Neural progenitor cell (in vitro differentiated cells): Measurements from ENCODE around the gene RAB11FIP5. TPM values are rescaled to one million over a fixed set of nuclear protein-coding genes. Genes with fewer than 3 reads are reported as not detected.

Experiments
- DNase-seq: peaks from one replicate; pipeline ENCODE4 v3.0.0-alpha.2; 2016; ENCODE audit warnings: low spot score
- H2AFZ ChIP-seq: fragments of 200-600 bp; sonication (generic); replicated peaks from 2 replicates; pipeline ENCODE4 v1.6.1; 2016; ENCODE audit warnings: antibody characterized with exemption
- H3F3A ChIP-seq: fragments of 200-600 bp; sonication (generic); 2 replicates; pipeline ENCODE4 v1.6.1; 2016; ENCODE audit warnings: antibody characterized with exemption, low read depth
- H3K27ac ChIP-seq: fragments of 200-600 bp; sonication (generic); 2 replicates; pipeline ENCODE4 v1.5.1; 2016; ENCODE audit warnings: mild to moderate bottlenecking
- H3K27me3 ChIP-seq: fragments of 200-600 bp; sonication (generic); 2 replicates; pipeline ENCODE4 v1.6.1; 2016; ENCODE audit warnings: mild to moderate bottlenecking, moderate library complexity
- H3K36me3 ChIP-seq: fragments of 200-600 bp; sonication (generic); 2 replicates; pipeline ENCODE4 v1.5.1; 2016
- H3K4me1 ChIP-seq: fragments of 200-600 bp; sonication (generic); 2 replicates; pipeline ENCODE4 v1.6.1; 2016; ENCODE audit warnings: mixed run types
- H3K4me2 ChIP-seq: fragments of 200-600 bp; sonication (generic); 2 replicates; pipeline ENCODE4 v1.6.1; 2016
- H3K4me3 ChIP-seq: fragments of 200-600 bp; sonication (generic); 2 replicates; pipeline ENCODE4 v1.5.1; 2016
- H3K79me2 ChIP-seq: fragments of 200-600 bp; sonication (generic); 2 replicates; pipeline ENCODE4 v1.6.1; 2016; ENCODE audit warnings: low read depth
- H3K9ac ChIP-seq: fragments of 200-600 bp; sonication (generic); 2 replicates; pipeline ENCODE4 v1.6.1; 2016
- H3K9me3 ChIP-seq: fragments of 200-600 bp; sonication (generic); 2 replicates; pipeline ENCODE4 v1.5.1; 2016; ENCODE audit warnings: low read depth
- H4K20me1 ChIP-seq: fragments of 200-600 bp; sonication (generic); 2 replicates; pipeline ENCODE4 v1.6.1; 2016; ENCODE audit warnings: low read depth
- H3K27ac Mint-ChIP-seq: 3 replicates; pipeline ENCODE4 v1.8.0; 2021; ENCODE audit warnings: mixed read lengths
- H3K27me3 Mint-ChIP-seq: 2 replicates; pipeline ENCODE4 v1.8.0; 2022; ENCODE audit warnings: low read depth, mild to moderate bottlenecking, inconsistent platforms, moderate library complexity, mixed read lengths; ENCODE audit not compliant: insufficient read depth
- H3K36me3 Mint-ChIP-seq: 3 replicates; pipeline ENCODE4 v1.8.0; 2021; ENCODE audit warnings: mixed read lengths
- H3K4me1 Mint-ChIP-seq: 3 replicates; pipeline ENCODE4 v1.8.0; 2021; ENCODE audit warnings: mixed read lengths
- H3K4me3 Mint-ChIP-seq: 3 replicates; pipeline ENCODE4 v1.8.0; 2021; ENCODE audit warnings: mild to moderate bottlenecking, moderate library complexity, mixed read lengths
- H3K9me3 Mint-ChIP-seq: 3 replicates; pipeline ENCODE4 v1.8.0; 2020; ENCODE audit warnings: mixed read lengths
- EZH2 ChIP-seq: fragments of 200-600 bp; sonication (generic); IDR thresholded peaks from 2 replicates; pipeline ENCODE4 v1.6.1; 2017; ENCODE audit warnings: antibody characterized with exemption, mild to moderate bottlenecking, moderate library complexity
- EZH2phosphoT487 ChIP-seq: fragments of 200-600 bp; sonication (generic); IDR thresholded peaks from 2 replicates; pipeline ENCODE4 v1.6.1; 2017; ENCODE audit warnings: antibody characterized with exemption
- total RNA-seq: library from RNA; depleted of rRNA; stranded (reverse); fragments of >200 nt; gene quantifications from 2 replicates; pipeline ENCODE4 v1.2.3, GENCODE V29; 2015; ENCODE audit warnings: low replicate concordance
- TF ChIP-seq, protein P1 (sequence below): fragments of 200-600 bp; sonication (generic); IDR thresholded peaks from 2 replicates; pipeline ENCODE4 v1.5.1; 2017; ENCODE audit warnings: antibody characterized with exemption, mild to moderate bottlenecking

RAB11FIP5 gene
- total RNA-seq, 1 donor from 2014 or later: 4.2 TPM

DNA sequence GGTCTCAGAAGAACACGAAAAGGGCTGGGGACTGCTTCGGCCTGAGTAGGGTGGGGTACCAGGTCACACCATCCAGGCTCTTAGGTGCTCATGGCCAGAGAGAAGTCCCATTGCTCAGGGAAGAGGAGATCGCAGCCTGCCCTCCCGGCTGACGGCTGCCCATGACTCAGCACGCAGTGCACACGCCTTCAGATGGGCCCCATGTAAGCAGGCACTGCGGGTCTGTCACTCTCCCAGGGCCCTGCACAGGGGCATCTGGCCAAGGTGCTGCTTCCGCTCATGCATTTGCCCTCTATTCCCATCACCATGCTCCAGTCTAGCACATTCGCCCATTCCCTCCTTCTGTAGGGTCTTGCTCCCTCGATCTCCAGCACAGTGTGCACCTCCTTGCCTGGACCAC lies 76.0 kb downstream of the RAB11FIP5 start:
- no peak overlapping the region for H3K9ac ChIP-seq
- no peaks in the 10 kb centered on the region for H3K36me3 ChIP-seq
- H3K27ac ChIP-seq: no peak overlapping the region
- H3K27me3 ChIP-seq: no peaks in the 10 kb centered on the region
- H3K79me2 ChIP-seq: no peaks in the 10 kb centered on the region
- H3K36me3 Mint-ChIP-seq: peaks cover 4% of the 10 kb centered on the region
- H3K4me1 Mint-ChIP-seq: no peaks in the 10 kb centered on the region
- no peaks in the 10 kb centered on the region for H3K9me3 Mint-ChIP-seq
- no peak for TF ChIP-seq EZH2
- TF ChIP-seq, protein P1, sequence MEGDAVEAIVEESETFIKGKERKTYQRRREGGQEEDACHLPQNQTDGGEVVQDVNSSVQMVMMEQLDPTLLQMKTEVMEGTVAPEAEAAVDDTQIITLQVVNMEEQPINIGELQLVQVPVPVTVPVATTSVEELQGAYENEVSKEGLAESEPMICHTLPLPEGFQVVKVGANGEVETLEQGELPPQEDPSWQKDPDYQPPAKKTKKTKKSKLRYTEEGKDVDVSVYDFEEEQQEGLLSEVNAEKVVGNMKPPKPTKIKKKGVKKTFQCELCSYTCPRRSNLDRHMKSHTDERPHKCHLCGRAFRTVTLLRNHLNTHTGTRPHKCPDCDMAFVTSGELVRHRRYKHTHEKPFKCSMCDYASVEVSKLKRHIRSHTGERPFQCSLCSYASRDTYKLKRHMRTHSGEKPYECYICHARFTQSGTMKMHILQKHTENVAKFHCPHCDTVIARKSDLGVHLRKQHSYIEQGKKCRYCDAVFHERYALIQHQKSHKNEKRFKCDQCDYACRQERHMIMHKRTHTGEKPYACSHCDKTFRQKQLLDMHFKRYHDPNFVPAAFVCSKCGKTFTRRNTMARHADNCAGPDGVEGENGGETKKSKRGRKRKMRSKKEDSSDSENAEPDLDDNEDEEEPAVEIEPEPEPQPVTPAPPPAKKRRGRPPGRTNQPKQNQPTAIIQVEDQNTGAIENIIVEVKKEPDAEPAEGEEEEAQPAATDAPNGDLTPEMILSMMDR: no peak
- no peak for TF ChIP-seq EZH2phosphoT487
- H3F3A ChIP-seq: peaks cover 4% of the 10 kb centered on the region
- H2AFZ ChIP-seq: no peak overlapping the region
- H3K9me3 ChIP-seq: no peaks in the 10 kb centered on the region
- H3K4me3 ChIP-seq: no peak overlapping the region
- no peak for DNase-seq
- no peak overlapping the region for H3K4me2 ChIP-seq
- peaks cover 5% of the 10 kb centered on the region for H3K4me1 ChIP-seq
- H3K27me3 Mint-ChIP-seq: peaks cover 2% of the 10 kb centered on the region
- no peaks in the 10 kb centered on the region for H4K20me1 ChIP-seq
- no peak overlapping the region for H3K27ac Mint-ChIP-seq
- no peak overlapping the region for H3K4me3 Mint-ChIP-seq

- no peak overlapping the region for H3K9ac ChIP-seq
- Mint-ChIP-seq H3K27ac (peak overlapping the region; percentile 57), H3K9me3 (no peaks in the 10 kb centered on the region), H3K4me1 (no peaks in the 10 kb centered on the region), H3K27me3 (peaks cover 2% of the 10 kb centered on the region), H3K36me3 (peaks cover 4% of the 10 kb centered on the region), H3K4me3 (no peak overlapping the region)
- no peaks in the 10 kb centered on the region for H3K79me2 ChIP-seq
- no peaks in the 10 kb centered on the region for H3K9me3 ChIP-seq
- peak; percentile 51 for DNase-seq
- H2AFZ ChIP-seq: no peak overlapping the region
- no peaks in the 10 kb centered on the region for H3K27me3 ChIP-seq
- no peaks in the 10 kb centered on the region for H4K20me1 ChIP-seq
- no peak overlapping the region for H3K4me3 ChIP-seq
- no peak overlapping the region for H3K27ac ChIP-seq
- H3K4me2 ChIP-seq: no peak overlapping the region
- H3F3A ChIP-seq: peaks cover 4% of the 10 kb centered on the region
- TF ChIP-seq EZH2phosphoT487 (no peak), EZH2 (no peak)
- TF ChIP-seq, protein P1: peak; percentile 44
- peaks cover 5% of the 10 kb centered on the region for H3K4me1 ChIP-seq
- no peaks in the 10 kb centered on the region for H3K36me3 ChIP-seq
Observed at GRCh38 chr2:73035899-73036711, 76.6 kb downstream of the RAB11FIP5 start.

GRCh38 chr2:73034661-73035375 lies 77.9 kb downstream of the RAB11FIP5 start:
- H3K9me3 ChIP-seq: no peaks in the 10 kb centered on the region

More at GRCh38 chr2:73034661-73035375, 77.9 kb downstream of the RAB11FIP5 start:
- Mint-ChIP-seq H3K4me1 (no peaks in the 10 kb centered on the region), H3K27ac (no peak overlapping the region), H3K36me3 (peaks cover 4% of the 10 kb centered on the region), H3K27me3 (peaks cover 2% of the 10 kb centered on the region), H3K9me3 (no peaks in the 10 kb centered on the region), H3K4me3 (no peak overlapping the region)
- Histone ChIP-seq H3K9ac (no peak overlapping the region), H3F3A (peaks cover 4% of the 10 kb centered on the region), H2AFZ (no peak overlapping the region), H3K27ac (no peak overlapping the region), H3K79me2 (no peaks in the 10 kb centered on the region), H3K4me1 (peaks cover 5% of the 10 kb centered on the region), H3K27me3 (no peaks in the 10 kb centered on the region), H4K20me1 (no peaks in the 10 kb centered on the region), H3K4me2 (no peak overlapping the region), H3K4me3 (no peak overlapping the region), H3K36me3 (no peaks in the 10 kb centered on the region)
- no peak for DNase-seq
- TF ChIP-seq EZH2phosphoT487 (no peak), EZH2 (no peak)
- TF ChIP-seq, protein P1: no peak
